ENCODE results near the gene ZP1. TPM values are rescaled to one million over a fixed set of nuclear protein-coding genes. Genes with fewer than 3 reads are reported as not detected.
A peak's percentile ranks its signal among the peaks of the same experiment; 100 is the strongest.

Gene ZP1
- total and polyA plus RNA-seq, 2 of the 13 experiments (the other 11 are each of a cell fraction or from before 2014, with no cell fraction given) = 0.16 TPM; not detected in 1

DNA sequence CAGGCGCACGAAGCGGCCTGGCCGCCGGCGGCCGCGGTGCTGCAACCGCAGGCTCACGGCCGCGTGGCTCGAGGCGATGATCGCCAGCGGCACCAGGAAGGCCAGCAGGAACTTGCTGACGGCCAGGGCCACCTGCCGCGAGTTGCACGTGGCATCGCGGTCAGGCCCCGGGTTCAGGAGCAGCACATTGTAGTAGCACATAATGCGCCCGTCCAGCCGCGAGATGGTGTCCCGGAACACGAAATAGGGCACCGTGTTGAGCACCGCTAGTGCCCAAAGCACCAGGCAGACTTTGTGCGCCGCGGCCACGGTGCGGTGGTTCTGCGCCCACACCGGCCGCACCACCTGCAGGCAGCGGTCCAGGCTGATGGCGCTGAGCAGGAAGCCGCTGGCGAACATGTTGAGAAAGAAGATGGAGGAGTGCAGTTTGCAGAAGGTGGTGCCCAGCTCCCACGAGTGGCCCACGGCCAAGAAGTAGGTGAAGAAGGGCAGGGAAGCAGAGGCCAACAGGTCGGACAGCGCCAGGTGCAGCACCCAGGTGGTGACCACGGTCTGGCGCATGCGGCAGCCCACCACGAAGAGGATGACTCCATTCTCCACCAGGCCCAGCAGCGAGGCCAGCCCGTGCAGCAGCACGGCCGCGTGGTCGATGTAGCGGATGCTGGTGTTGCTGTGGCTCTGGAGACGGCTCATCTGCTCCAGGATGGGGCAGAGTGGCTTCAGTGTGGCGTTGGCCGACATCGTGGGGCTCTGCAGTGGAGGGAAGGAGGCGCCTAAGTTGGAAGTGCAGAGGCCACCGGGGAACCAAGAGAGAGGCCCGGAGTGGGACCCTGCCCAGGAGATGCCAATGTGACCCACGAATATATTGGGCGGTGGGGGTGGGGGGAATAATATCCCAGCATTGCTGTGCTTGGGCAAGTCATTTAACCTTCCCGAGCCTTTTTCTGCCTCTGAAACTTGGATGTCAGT, 14.1 kb upstream of the ZP1 start (continued):
- TF ChIP-seq, protein P1, sequence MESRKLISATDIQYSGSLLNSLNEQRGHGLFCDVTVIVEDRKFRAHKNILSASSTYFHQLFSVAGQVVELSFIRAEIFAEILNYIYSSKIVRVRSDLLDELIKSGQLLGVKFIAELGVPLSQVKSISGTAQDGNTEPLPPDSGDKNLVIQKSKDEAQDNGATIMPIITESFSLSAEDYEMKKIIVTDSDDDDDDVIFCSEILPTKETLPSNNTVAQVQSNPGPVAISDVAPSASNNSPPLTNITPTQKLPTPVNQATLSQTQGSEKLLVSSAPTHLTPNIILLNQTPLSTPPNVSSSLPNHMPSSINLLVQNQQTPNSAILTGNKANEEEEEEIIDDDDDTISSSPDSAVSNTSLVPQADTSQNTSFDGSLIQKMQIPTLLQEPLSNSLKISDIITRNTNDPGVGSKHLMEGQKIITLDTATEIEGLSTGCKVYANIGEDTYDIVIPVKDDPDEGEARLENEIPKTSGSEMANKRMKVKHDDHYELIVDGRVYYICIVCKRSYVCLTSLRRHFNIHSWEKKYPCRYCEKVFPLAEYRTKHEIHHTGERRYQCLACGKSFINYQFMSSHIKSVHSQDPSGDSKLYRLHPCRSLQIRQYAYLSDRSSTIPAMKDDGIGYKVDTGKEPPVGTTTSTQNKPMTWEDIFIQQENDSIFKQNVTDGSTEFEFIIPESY (CRISPR knock-in tag; IDR thresholded peaks at IDR 0.05) = peak; percentile 68; the same call in 1 of the 2 replicates
- TF ChIP-seq ZNF878 (CRISPR knock-in tag; IDR thresholded peaks at IDR 0.05) (no peak), NCOA5 (CRISPR knock-in tag; IDR thresholded peaks at IDR 0.05) (no peak), CBX2 (IDR thresholded peaks at IDR 0.05; ENCODE audit: low read depth, low read length) (no peak), CBX2 (CRISPR knock-in tag; IDR thresholded peaks at IDR 0.05; ENCODE audit: low read depth) (no peak)
- TF ChIP-seq, protein P2, sequence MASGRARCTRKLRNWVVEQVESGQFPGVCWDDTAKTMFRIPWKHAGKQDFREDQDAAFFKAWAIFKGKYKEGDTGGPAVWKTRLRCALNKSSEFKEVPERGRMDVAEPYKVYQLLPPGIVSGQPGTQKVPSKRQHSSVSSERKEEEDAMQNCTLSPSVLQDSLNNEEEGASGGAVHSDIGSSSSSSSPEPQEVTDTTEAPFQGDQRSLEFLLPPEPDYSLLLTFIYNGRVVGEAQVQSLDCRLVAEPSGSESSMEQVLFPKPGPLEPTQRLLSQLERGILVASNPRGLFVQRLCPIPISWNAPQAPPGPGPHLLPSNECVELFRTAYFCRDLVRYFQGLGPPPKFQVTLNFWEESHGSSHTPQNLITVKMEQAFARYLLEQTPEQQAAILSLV (CRISPR knock-in tag; IDR thresholded peaks at IDR 0.05; ENCODE audit: borderline replicate concordance) = no peak

DNA sequence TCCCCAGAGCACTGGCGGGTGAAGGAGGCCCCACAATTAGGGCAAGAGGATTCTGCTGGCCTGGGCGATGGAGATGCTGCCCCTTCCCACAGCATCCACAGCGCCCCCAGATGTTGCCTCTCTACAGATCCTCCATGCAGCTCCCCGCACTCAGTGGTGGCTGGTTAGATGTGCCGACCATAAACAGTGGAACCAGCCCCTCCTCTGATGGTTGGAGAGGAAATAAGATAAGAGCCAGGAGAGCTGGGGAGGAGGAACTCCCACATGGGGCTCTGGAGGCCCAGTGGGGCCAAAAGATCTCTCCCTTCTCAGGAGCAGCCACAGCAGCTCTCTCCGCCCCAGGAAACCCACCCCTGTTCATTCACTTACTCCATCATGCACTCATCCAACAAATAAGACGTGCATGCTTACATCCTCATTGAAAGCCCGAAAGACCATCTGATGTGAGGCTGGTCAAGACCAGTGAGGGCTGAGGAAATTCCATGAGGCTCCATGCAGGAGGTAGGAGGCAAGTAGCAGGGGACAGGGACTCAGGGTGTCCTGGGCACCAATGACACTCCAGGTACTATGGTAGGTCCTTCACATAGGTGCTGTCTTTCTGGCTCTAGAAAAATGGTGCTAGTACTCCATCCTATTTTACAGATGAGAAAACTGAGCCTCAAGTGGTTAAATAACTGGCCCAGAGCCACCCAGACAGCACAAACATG, 13.0 kb upstream of the ZP1 start:
- ATAC-seq = no peak
- H4K20me1 ChIP-seq (ENCODE audit: insufficient read depth, low read length) = no peaks in the 10 kb centered on the region
- CTCF ChIA-PET (ENCODE audit: low intra/inter-chr PET ratio, low total read pairs) = no interaction called here
- peaks cover 57% of the 10 kb centered on the region for H3K4me1 ChIP-seq (ENCODE audit: insufficient read depth, low read length)
- no peak overlapping the region for H3K27ac ChIP-seq (ENCODE audit: extremely low read length, insufficient read depth, low read length)
- H3K4me3 ChIP-seq (replicated peaks in 1 of 3; ENCODE audit: insufficient read depth in 1 of 3, low read depth in 2 of 3, low read length in 3 of 3) = 0 out of 6 replicates have a peak overlapping the region, but pooled peaks of 1 of the 3 experiments have one; percentile 49
- POLR2A ChIA-PET = interaction anchor here (1.0 to 2.6 kb wide), 3 partner anchors 9 to 12 kb away, joined by 3 to 26 read pairs (median 3); no protein-coding TSS in a partner anchor
- H3K9ac ChIP-seq (ENCODE audit: insufficient read depth, low read depth, low read length) = no peak overlapping the region
- BruUV-seq (replicated peaks) = no TSS peak
- peaks cover 17 to 29% of the 10 kb centered on the region in 2 experiments; a peak in 4 of 5 replicates for H3K36me3 ChIP-seq (replicated peaks in 1 of 2; ENCODE audit: control insufficient read depth in 1 of 2, insufficient read depth in 2 of 2, low read length in 2 of 2)
- H3K4me2 ChIP-seq (ENCODE audit: low read depth, low read length) = peak overlapping the region; percentile 81; the same call in 1 of the 2 replicates
- intact Hi-C loops (cut with micrococcal nuclease; ENCODE audit: unreplicated experiment) = no loop called here
- WGBS (ENCODE audit: low lambda C conversion rate) = 85% methylated on average over 8 of the region's 8 CpGs
- no peak for DNase-seq (ENCODE audit: low spot score)
- TF ChIP-seq ZNF629 (CRISPR knock-in tag; conservative IDR thresholded peaks at IDR 0.05) (peak; percentile 67), NFIB (CRISPR knock-in tag; IDR thresholded peaks at IDR 0.05; ENCODE audit: borderline replicate concordance) (no peak)
- in situ Hi-C loops (cut with HindIII; ENCODE audit: extremely low pct_ligation_motif_present, low pct_unique_long_range_greater_than_20kb) = no loop called here
- no peak for FAIRE-seq
- no peak overlapping the region for H2AFZ ChIP-seq (ENCODE audit: low read length)
- H3K79me2 ChIP-seq (ENCODE audit: insufficient read depth, low read length) = no peaks in the 10 kb centered on the region
- H3K9me3 ChIP-seq (ENCODE audit: low read length) = no peaks in the 10 kb centered on the region
- H3K27me3 ChIP-seq (ENCODE audit: control insufficient read depth in 1 of 2, insufficient read depth in 2 of 2, low read length in 2 of 2) = no peaks in the 10 kb centered on the region
